ENCODE data around the gene FERMT3. TPM values are rescaled to one million over a fixed set of nuclear protein-coding genes. Genes with fewer than 3 reads are reported as not detected.

Gene FERMT3
- total RNA-seq, 1 experiment from 2014 or later, result 10.6 TPM

DNA sequence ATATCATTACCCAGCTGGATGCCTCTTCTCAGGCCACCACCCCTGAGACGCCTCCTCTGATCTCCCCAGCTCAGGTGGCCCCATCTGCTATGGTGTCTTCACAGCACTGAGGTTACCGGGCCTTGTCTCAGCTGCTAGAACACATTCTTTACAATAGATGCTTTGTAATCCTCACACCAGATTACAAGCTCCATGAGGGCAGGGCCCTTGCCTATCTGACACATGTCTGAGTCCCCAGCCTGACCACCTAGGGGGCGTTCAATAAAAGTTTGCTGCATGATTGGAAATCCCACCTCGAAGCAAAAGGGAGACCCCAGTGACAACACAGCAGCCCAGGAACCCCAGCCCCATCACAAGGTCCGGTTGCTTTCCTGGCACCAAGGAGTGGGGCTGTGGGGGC is 42.6 kb upstream of the FERMT3 start:
- no peak overlapping the region for H2BK12ac ChIP-seq (ENCODE audit: insufficient read length, low read depth, low read length)
- H3K4me2 ChIP-seq (ENCODE audit: insufficient read depth, insufficient read length, low read length), result no peak overlapping the region
- Mint-ChIP-seq H3K27ac (no peak overlapping the region), H3K4me1 (peaks cover 10 to 15% of the 10 kb centered on the region in 2 experiments), H3K4me3 (no peak overlapping the region; a peak in 1 of 5 replicates), H3K27me3 (ENCODE audit: low read depth) (peaks cover 18% of the 10 kb centered on the region), H3K36me3 (ENCODE audit: insufficient read depth in 1 of 3, low read depth in 3 of 3) (peaks cover 0 to 10% (median 5%) of the 10 kb centered on the region in 3 experiments; a peak in 3 of 7 replicates), H3K9me3 (no peaks in the 10 kb centered on the region)
- H3K79me1 ChIP-seq (ENCODE audit: insufficient read depth, low read depth, low read length, poor library complexity, severe bottlenecking), result no peaks in the 10 kb centered on the region
- no peak overlapping the region for H2BK5ac ChIP-seq (ENCODE audit: insufficient read length, low read length)
- TF ChIP-seq, protein P1, sequence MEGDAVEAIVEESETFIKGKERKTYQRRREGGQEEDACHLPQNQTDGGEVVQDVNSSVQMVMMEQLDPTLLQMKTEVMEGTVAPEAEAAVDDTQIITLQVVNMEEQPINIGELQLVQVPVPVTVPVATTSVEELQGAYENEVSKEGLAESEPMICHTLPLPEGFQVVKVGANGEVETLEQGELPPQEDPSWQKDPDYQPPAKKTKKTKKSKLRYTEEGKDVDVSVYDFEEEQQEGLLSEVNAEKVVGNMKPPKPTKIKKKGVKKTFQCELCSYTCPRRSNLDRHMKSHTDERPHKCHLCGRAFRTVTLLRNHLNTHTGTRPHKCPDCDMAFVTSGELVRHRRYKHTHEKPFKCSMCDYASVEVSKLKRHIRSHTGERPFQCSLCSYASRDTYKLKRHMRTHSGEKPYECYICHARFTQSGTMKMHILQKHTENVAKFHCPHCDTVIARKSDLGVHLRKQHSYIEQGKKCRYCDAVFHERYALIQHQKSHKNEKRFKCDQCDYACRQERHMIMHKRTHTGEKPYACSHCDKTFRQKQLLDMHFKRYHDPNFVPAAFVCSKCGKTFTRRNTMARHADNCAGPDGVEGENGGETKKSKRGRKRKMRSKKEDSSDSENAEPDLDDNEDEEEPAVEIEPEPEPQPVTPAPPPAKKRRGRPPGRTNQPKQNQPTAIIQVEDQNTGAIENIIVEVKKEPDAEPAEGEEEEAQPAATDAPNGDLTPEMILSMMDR (conservative IDR thresholded peaks at IDR 0.05), result no peak
- no peak for DNase-seq
- no peak overlapping the region for H4K5ac ChIP-seq (ENCODE audit: insufficient read length, low read depth, low read length)
- WGBS (ENCODE audit: extremely low coverage, insufficient read length, low lambda C conversion rate), result no CpG with 5 or more reads among the region's 5 CpGs
- H3K9ac ChIP-seq (ENCODE audit: extremely low read depth, insufficient read length, low read length), result no peak overlapping the region
- no peak overlapping the region for H3T11ph ChIP-seq (ENCODE audit: low read length)
- no peak overlapping the region for H2BK20ac ChIP-seq (ENCODE audit: low read depth, low read length, poor library complexity, severe bottlenecking)
- no peak overlapping the region for H4K8ac ChIP-seq (replicated peaks; ENCODE audit: insufficient read length, low read depth, low read length)
- H3K79me2 ChIP-seq (ENCODE audit: insufficient read depth, low read length), result no peaks in the 10 kb centered on the region
- H3K23me2 ChIP-seq (ENCODE audit: insufficient read length, low read depth, low read length, poor library complexity, severe bottlenecking), result peaks cover 5% of the 10 kb centered on the region
- H3K27me3 ChIP-seq (ENCODE audit: insufficient read depth, low read length), result peaks cover 1% of the 10 kb centered on the region; the same call in 1 of the 2 replicates
- no peak overlapping the region for H4K91ac ChIP-seq (ENCODE audit: insufficient read length, low read depth, low read length)
- no peak overlapping the region for H2BK120ac ChIP-seq (ENCODE audit: low read depth, low read length, poor library complexity, severe bottlenecking)
- H3K18ac ChIP-seq (ENCODE audit: insufficient read length, low read depth, low read length), result no peak overlapping the region
- no peaks in the 10 kb centered on the region for H3K9me3 ChIP-seq (ENCODE audit: control insufficient read depth, low read depth, low read length)
- H3K4me1 ChIP-seq (ENCODE audit: insufficient read depth, low read length), result no peaks in the 10 kb centered on the region
- H3K14ac ChIP-seq (ENCODE audit: insufficient read depth, low read length), result no peak overlapping the region
- no peak overlapping the region for H3K27ac ChIP-seq (ENCODE audit: insufficient read length, low read depth, low read length)
- no peak overlapping the region for H3K56ac ChIP-seq (ENCODE audit: insufficient read length, low read depth, low read length)
- no peak overlapping the region for H3K4ac ChIP-seq (ENCODE audit: low read depth, low read length)
- no peaks in the 10 kb centered on the region for H4K20me1 ChIP-seq (ENCODE audit: control insufficient read depth, insufficient read depth, insufficient read length)
- no peak overlapping the region for H2AK5ac ChIP-seq (ENCODE audit: insufficient read length, low read length)
- H2BK15ac ChIP-seq (ENCODE audit: low read depth, low read length), result no peak overlapping the region
- no peak overlapping the region for H2AFZ ChIP-seq (ENCODE audit: low read length)
- no peak overlapping the region for H3K23ac ChIP-seq (ENCODE audit: insufficient read length, low read depth, low read length)
